Activated CD8-positive, alpha-beta memory T cell treated with anti-CD3 and anti-CD28 coated beads, Interleukin-2, amount 50 U/mL, for 1 hour (primary cell): Measurements from ENCODE around the gene ARHGAP24.
"Not testable (repeated sequence)": the region's sequence is repeated elsewhere in the genome, so short reads cannot be mapped to it uniquely, and the experiment has no call there.

Experiments
- DNase-seq: peaks from one replicate; pipeline ENCODE4 v3.0.0-alpha.2; 2020; ENCODE audit errors: extremely low read depth

Gene ARHGAP24

GRCh38 chr4:85815796-85816459, 341.0 kb downstream of the ARHGAP24 start:
- no peak for DNase-seq

- DNase-seq: no peak
Measured at GRCh38 chr4:85818700-85819099, 343.8 kb downstream of the ARHGAP24 start.

DNA sequence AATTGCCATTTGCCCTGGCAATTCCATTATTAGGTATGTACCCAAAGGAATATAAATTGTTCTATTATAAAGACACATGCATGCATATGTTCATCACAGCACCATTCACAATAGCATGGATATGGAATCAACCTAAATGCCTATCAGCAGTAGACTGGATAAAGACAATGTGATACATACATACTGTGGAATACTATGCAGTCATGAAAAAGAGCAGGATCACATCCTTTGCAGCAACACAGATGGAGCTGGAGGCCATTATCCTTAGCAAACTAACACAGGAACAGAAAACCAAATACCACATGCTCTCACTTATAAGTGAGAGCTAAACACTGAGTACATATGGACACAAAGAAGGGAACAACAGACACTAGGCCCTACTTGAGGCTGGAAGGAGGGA, 345.2 kb downstream of the ARHGAP24 start:
- not testable (repeated sequence) for DNase-seq

GRCh38 chr4:85821688-85822455, 346.9 kb downstream of the ARHGAP24 start:
- DNase-seq: no peak

GRCh38 chr4:85823295-85823694, 348.3 kb downstream of the ARHGAP24 start:
- DNase-seq: no peak

- no peak for DNase-seq
Measured at GRCh38 chr4:85824166-85824945, 349.4 kb downstream of the ARHGAP24 start.

- no peak for DNase-seq
Measured at GRCh38 chr4:85826060-85826678, 351.2 kb downstream of the ARHGAP24 start.

DNA sequence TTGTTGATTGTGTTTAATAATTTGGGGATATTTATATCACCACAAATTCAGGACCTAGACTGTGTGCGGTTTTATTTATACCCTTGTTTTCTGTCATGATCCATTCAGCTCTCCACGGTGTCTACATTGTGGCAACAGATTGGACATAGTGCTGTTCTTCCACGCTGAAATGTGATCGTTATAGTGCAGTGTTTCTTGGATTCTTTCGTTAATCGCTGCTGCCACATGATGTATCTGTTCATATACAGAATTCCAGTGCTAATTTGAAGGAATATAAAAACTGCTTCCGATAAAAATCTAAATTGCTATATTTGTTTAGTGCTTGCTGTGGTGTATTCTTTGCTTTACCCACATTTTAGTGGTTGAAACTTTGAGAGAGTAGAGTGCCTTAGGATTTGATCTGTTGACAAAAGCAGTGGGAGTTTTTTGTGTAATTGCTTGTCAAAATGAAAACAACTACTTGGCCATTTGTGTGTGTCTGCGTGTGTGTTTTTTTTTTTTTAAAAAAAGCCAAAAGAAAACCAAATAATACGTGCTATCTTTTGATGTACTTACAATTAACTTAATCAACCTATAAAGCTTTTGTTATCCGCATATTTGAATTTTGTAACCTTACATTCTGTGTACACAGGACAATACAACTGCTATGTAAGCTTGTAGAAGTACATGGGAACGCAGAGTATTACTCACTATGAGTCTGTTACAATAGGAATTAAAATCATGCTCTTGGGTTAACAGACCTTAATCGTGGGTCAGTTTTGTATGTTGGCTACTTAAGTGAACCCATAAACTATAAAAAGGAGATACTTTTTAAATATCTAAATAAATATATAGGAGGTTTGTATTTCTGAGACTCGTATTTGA, 353.3 kb downstream of the ARHGAP24 start:
- no peak for DNase-seq

DNA sequence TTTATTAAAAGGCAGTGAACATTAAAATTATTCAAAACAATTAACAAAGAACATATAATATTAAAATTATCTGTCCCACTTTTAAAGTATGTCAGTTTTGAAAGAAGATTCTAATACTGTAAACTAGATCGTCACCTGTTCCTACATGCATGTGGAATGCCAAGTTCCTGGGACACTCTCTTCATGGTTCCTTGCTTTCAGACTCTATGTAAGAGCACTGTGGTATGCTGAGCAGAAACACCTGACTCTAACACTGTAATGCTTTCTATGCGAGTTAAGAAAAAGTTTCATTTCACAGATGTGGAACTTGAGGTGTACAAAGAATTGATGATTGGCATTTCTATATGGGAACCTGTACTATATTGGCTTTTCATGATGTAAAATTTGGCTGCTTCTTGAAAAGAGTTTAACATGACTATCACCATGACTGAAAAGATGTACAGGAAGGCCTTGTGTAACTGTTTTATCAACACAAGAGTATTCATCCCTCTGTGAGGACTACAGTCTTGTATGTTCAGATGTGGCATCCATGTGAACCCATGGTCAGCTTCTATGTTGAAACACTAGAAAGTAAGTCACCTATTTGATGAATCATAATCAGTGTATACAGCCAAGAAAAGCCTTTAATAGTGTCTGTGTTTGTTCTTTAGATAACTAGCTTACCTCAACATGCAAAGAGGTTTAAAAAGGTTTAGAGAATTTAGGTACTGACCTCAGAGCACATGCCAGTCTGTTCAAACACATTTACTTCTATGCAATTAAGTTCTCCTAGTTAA, 354.5 kb downstream of the ARHGAP24 start:
- DNase-seq: no peak

DNA sequence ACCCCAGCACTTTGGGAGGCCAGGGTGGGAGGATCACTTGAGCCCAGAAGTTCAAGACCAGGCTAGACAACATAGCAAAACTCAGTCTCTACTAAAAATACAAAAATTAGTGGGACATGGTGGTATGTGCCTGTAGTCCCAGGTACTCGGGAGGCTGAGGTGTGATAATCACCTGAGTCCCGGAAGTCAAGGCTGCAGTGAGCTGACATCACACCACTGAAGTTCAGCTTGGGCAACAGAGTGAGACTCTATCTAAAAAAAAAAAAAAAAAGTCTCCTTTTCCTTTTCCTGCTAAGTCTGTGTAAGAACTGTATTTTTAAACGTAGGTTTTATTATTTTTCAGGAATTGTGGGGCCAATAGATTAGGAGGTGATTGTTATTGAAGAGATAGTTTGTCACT, 356.7 kb downstream of the ARHGAP24 start:
- no peak for DNase-seq

GRCh38 chr4:85833302-85833701, 358.4 kb downstream of the ARHGAP24 start:
- DNase-seq: no peak

GRCh38 chr4:85834934-85835333, 360.0 kb downstream of the ARHGAP24 start:
- no peak for DNase-seq

DNA sequence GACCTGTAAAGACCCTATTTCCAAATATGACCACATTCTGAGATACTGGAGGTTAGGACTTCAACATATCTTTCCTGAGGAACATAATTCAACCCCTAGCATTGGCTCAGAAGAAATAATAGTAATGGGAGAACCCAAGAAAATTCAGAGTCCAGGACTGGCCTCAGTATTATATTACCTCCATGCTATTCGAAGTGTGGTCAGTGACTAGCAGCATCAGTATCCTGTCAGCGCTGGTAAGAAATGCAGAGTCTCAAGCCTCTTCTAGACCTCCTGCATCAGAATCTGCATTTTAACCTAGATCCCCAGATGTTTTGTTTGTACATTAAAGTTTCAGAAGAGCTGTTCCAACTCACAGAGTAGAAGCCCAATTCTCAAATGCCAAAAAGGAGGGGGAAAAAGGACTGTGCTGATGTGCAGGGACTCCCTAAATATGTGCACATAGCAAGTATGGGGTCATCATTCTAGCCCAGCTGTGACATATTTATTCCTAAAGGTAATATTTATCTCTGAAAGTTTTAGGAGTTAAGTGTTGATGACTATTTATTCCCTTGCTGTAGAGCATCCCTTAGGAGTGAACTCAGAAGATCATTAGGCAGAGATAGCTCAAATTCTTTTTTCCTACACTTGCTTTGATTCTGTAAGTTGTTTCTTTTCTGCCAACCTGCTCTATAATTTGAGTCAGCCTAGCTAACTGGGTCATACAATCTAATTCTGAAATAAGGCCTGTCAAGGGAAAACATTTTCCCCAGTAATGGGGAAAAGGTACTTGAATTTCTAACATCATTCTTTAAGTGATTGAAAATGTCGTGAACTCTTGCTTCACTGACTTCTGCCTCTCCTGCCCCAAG, 361.9 kb downstream of the ARHGAP24 start:
- no peak for DNase-seq

- no peak for DNase-seq
Measured at GRCh38 chr4:85837439-85837733, 362.4 kb downstream of the ARHGAP24 start.

GRCh38 chr4:85839981-85840451, 365.1 kb downstream of the ARHGAP24 start:
- DNase-seq: not testable (repeated sequence)

DNA sequence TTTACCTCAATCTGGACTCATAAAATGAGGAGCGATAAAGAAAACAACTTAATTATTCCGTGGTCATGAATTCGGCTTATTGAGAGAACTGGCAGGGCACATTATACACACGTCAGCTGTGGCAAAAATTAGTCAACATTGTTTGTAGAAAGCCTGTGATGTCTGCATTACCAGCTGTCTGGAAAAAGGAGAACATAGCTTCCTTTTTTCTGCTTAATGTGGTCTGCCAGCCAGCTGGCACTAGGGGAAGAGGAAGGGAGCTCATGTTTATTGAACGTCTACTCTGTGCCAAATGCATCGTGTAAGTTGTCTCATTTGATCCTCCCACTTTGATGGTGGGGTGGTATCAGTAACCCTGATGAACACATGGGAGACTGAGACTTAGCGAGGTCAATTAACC, 367.6 kb downstream of the ARHGAP24 start:
- no peak for DNase-seq

DNA sequence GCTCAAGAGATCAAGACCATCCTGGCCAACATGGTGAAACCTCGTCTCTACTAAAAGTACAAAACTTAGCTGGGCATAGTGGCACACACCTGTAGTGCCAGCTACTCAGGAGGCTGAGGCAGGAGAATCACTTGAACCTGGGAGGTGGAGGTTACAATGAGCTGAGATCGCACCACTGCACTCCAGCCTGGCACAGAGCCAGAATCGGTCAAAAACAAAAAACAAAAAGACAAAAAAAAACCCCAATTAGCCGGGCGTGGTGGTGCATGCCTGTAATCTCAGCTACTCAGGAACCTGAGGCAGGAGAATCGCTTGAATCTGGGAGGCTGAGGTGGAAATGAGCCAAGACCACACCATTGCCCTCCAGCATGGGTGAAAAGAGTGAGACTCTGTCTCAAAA, 378.8 kb downstream of the ARHGAP24 start:
- DNase-seq: not testable (repeated sequence)

GRCh38 chr4:85854546-85854945, 379.6 kb downstream of the ARHGAP24 start:
- DNase-seq: no peak

DNA sequence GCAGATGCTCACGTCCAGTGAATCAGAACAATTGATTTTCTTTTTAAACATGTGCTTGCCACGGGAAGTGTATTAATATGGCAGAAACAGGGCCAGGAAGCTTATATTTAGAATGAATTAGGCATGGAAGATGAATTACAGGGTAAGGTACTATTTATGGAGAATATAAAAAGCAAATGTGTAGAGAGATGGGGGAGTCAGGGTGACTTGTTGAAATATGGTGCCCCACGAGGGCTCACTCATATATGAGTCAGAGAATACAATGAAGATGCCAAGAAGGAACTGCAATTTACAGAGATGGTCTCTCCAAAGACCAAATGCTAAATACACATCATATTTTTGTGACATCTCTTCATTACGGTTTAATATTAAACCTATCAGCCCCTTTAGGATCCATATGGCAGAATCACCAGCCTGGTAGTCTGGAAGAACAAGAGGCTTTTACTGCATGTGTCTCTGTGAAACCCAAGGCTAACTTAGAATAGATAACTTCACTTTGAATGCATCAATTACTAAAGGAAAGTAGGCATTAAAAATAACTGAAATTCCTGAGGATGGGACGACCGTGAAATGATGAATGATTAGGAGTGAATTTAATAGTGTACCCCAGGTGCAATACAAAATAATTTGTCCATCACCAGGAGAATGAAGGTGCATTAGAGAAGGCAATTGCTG, 385.3 kb downstream of the ARHGAP24 start:
- no peak for DNase-seq
